Measurements from ENCODE around the gene CEACAM1. TPM values are rescaled to one million over a fixed set of nuclear protein-coding genes. Genes with fewer than 3 reads are reported as not detected.
A peak's percentile ranks its signal among the peaks of the same experiment; 100 is the strongest.

CEACAM1 gene
- total RNA-seq, 1 donor from 2014 or later = 13.8 TPM

DNA sequence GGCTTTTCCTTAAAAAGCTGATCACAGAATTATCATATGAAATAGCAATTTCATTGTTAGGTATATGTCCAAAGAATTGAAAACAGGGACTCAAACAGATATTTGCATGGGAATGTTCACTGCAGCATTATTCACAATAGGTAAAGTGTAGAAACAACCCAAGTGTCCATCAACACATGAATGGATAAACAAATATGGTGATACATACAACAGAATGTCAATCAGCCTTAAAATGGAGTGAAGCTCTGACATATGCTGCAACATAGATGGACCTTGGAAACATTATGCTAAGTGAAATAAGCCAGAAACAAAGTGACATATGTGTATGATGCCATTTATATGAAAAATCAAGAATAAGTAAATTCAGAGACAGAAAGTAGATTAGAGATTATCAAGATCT is 6.1 kb upstream of the CEACAM1 start:
- intact Hi-C loops (cut with DNase I) = loop anchor here (5.0 kb wide), 1 partner anchor 82 kb away; no protein-coding TSS in a partner anchor

GRCh38 chr19:42532891-42533290 is 4.6 kb upstream of the CEACAM1 start:
- H3K4me3 ChIP-seq = no peak overlapping the region
- intact Hi-C loops (cut with DNase I) = loop anchor here (5.0 kb wide), 1 partner anchor 81 kb away; no protein-coding TSS in a partner anchor
- no peak for TF ChIP-seq CTCF (IDR thresholded peaks at IDR 0.05)
- no peaks in the 10 kb centered on the region for H3K36me3 ChIP-seq
- no peak for ATAC-seq
- no peak overlapping the region for H3K27ac ChIP-seq
- no peaks in the 10 kb centered on the region for H3K27me3 ChIP-seq (ENCODE audit: low read depth)
- no peaks in the 10 kb centered on the region for H3K9me3 ChIP-seq
- peaks cover 14% of the 10 kb centered on the region for H3K4me1 ChIP-seq
- DNase-seq = no peak

More for the DNA sequence above, 6.1 kb upstream of the CEACAM1 start:
- Histone ChIP-seq H3K4me1 (no peaks in the 10 kb centered on the region), H3K9me3 (no peaks in the 10 kb centered on the region), H3K27ac (no peak overlapping the region), H3K36me3 (no peaks in the 10 kb centered on the region), H3K27me3 (ENCODE audit: low read depth) (no peaks in the 10 kb centered on the region), H3K4me3 (no peak overlapping the region)
- no peak for ATAC-seq
- no peak for DNase-seq
- TF ChIP-seq CTCF (IDR thresholded peaks at IDR 0.05) = no peak

DNA sequence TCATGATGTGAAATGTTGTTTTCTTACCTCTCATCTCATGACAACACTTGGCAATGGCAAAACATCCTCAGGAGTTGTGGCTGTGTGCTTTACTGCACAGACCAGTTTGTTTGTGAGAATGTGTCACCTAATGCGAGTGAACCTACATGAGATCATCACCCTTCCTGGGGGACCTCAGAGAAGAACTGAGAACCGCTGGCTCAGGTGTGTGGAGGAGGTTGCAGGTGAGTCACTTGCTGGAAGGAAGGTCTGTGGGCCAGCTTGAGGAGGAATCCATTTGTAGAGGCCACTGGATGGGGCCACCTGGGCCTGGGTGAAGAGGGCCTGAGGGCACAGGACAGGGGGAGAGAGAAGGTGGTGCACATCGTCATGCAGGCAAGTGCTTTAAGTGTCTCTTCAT is 3.0 kb upstream of the CEACAM1 start:
- H3K4me1 ChIP-seq = peaks cover 21% of the 10 kb centered on the region
- DNase-seq (no peak), ATAC-seq (no peak)
- H3K36me3 ChIP-seq = no peaks in the 10 kb centered on the region
- TF ChIP-seq CTCF (IDR thresholded peaks at IDR 0.05) = no peak
- intact Hi-C loops (cut with DNase I) = loop anchor here (5.0 kb wide), 1 partner anchor 79 kb away; no protein-coding TSS in a partner anchor
- no peak overlapping the region for H3K4me3 ChIP-seq
- no peak overlapping the region for H3K27ac ChIP-seq
- no peaks in the 10 kb centered on the region for H3K9me3 ChIP-seq
- H3K27me3 ChIP-seq (ENCODE audit: low read depth) = no peaks in the 10 kb centered on the region

DNA sequence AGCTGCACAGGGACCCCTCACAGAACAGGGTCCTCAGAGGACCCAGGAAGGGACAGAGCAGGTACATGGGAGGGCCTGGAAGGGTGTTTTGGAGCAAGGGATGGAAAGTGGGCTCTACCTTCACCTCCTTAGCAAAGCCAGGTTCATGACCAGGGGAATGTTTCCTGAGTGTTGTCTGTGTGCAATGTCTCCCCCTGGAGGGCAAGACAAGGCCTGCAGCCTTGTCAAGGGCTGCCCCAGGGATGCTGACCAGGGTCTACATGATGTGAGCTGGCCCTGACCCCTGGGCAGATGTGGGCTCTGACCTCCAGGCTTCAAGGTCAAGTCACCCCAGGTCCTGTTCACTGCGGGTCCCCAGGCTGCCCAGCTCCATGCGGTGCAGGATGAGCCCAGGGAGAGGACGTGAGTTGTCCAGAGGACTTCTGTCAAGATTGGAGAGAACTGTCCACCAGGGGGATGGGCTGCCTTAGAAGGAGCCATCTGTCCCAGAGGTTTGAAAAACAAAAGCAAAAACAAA is 1.0 kb upstream of the CEACAM1 start:
- DNase-seq = peak; percentile 65
- intact Hi-C loops (cut with DNase I) = no loop called here

DNA sequence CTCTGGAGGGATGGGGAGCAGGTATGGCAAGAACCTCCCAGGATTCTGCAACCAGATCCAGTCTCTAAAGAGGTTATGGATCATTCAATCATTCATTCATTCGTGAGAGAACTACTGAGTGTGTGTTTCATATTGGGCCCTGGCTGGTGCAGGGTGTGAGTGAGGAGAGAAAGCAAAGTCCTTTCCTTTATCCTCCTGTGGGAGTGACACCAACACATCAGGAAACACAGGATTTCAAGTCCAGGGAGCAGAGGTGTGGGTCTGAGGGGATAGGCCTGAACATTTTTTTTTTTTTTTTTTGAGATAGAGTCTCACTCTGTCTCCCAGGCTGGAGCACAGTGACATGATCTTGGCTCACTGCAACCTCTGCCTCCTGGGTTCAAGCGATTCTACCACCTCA is 3.3 kb downstream of the CEACAM1 start:
- no peak for DNase-seq
- H3K9me3 ChIP-seq = no peaks in the 10 kb centered on the region
- H3K4me1 ChIP-seq = peaks cover 23% of the 10 kb centered on the region
- no peak for ATAC-seq
- no peaks in the 10 kb centered on the region for H3K27me3 ChIP-seq (ENCODE audit: low read depth)
- intact Hi-C loops (cut with DNase I) = no loop called here
- no peak overlapping the region for H3K27ac ChIP-seq
- peaks cover 7% of the 10 kb centered on the region for H3K36me3 ChIP-seq
- no peak overlapping the region for H3K4me3 ChIP-seq
- TF ChIP-seq CTCF (IDR thresholded peaks at IDR 0.05) = no peak

More for the DNA sequence above, 1.0 kb upstream of the CEACAM1 start:
- ATAC-seq = peak; percentile 93 to 94
- peak; percentile 93 for TF ChIP-seq CTCF (IDR thresholded peaks at IDR 0.05)
- H3K4me3 ChIP-seq = peak overlapping the region; percentile 48
- no peaks in the 10 kb centered on the region for H3K9me3 ChIP-seq
- no peaks in the 10 kb centered on the region for H3K36me3 ChIP-seq
- peak overlapping the region; percentile 74 for H3K27ac ChIP-seq
- H3K27me3 ChIP-seq (ENCODE audit: low read depth) = no peaks in the 10 kb centered on the region
- peaks cover 23% of the 10 kb centered on the region for H3K4me1 ChIP-seq
